Panc1 (cell line): ENCODE data around the gene NEK5. TPM values are rescaled to one million over a fixed set of nuclear protein-coding genes. Genes with fewer than 3 reads are reported as not detected.
A peak's percentile ranks its signal among the peaks of the same experiment; 100 is the strongest.

Experiments used
- ATAC-seq: fragments of 200-7000 bp; cut with Tn5 transposase; 2 replicates; pipeline ENCODE4 v1.9.1; 2020; ENCODE audit warnings: mild to moderate bottlenecking, moderate library complexity
- BruUV-seq: library from RNA; stranded (reverse); fragments of 400-500 nt; replicated peaks from 2 replicates; lab custom pipeline; 2021; lab: Mats Ljungman, UMichigan
- CTCF ChIA-PET: fragments of 300-600 bp; sonication (Branson Sonifier 250); formaldehyde crosslinking; loops from one replicate; lab custom pipeline; 2022; ENCODE audit warnings: antibody characterized with exemption; lab: Charles Lee
- POLR2A ChIA-PET: fragments of 300-600 bp; sonication (Branson Sonifier 250); formaldehyde crosslinking; loops from one replicate; lab custom pipeline; 2022; ENCODE audit warnings: antibody characterized with exemption; lab: Charles Lee
- DNase-seq: peaks from one replicate; pipeline ENCODE4 v3.0.0-alpha.2; 2010; ENCODE audit warnings: low read depth, low spot score
- H3K27ac ChIP-seq: 2 replicates; pipeline ENCODE4 v1.5.1; 2011; ENCODE audit warnings: mild to moderate bottlenecking, low read length, inconsistent platforms
- H3K27me3 ChIP-seq: fragments of 200-500 bp; sonication (Bioruptor generic); 2 replicates; pipeline ENCODE4 v1.6.0; 2014; ENCODE audit warnings: low read length, inconsistent platforms; ENCODE audit not compliant: control insufficient read depth, insufficient read depth
- H3K36me3 ChIP-seq: fragments of 200-500 bp; sonication (Bioruptor generic); 2 replicates; pipeline ENCODE4 v1.5.1; 2014; ENCODE audit warnings: inconsistent platforms, mild to moderate bottlenecking, low read length, moderate library complexity; ENCODE audit not compliant: control insufficient read depth, insufficient read depth
- H3K4me1 ChIP-seq: 2 replicates; pipeline ENCODE4 v1.5.1; 2011; ENCODE audit warnings: inconsistent platforms, mild to moderate bottlenecking, low read length, moderate library complexity; ENCODE audit not compliant: control insufficient read depth, insufficient read depth
- H3K4me3 ChIP-seq, 2 experiments: 2 replicates each; pipeline ENCODE4 v1.5.1; 2011 to 2012; ENCODE audit warnings: low read depth in 2 of 2, low read length in 2 of 2, mild to moderate bottlenecking in 2 of 2, inconsistent platforms in 1 of 2, moderate library complexity in 1 of 2
- H3K9me3 ChIP-seq: fragments of 200-500 bp; sonication (Bioruptor generic); 2 replicates; pipeline ENCODE4 v1.5.1; 2014; ENCODE audit warnings: low read depth, mild to moderate bottlenecking, inconsistent platforms, low read length, moderate library complexity; ENCODE audit not compliant: control insufficient read depth, insufficient read depth
- POLR2AphosphoS5 ChIP-seq: IDR thresholded peaks from 2 replicates; pipeline ENCODE4 v1.6.1; 2012; ENCODE audit warnings: mild to moderate bottlenecking, low read depth, low read length, moderate library complexity
- SIN3A ChIP-seq: IDR thresholded peaks from 2 replicates; pipeline ENCODE4 v1.6.1; 2012; ENCODE audit warnings: low read depth, mild to moderate bottlenecking, low read length, moderate library complexity, borderline replicate concordance; ENCODE audit not compliant: insufficient read depth
- TCF7L2 ChIP-seq: IDR thresholded peaks from 2 replicates; pipeline ENCODE4 v1.6.1; 2011; ENCODE audit warnings: mild to moderate bottlenecking, low read depth, low read length, inconsistent platforms
- in situ Hi-C: cut with HindIII; loops from 2 replicates; pipeline ENCODE4 v1.10.0; 2016; ENCODE audit warnings: low sequenced_read_pairs, low pct_unique_long_range_greater_than_20kb
- intact Hi-C: fragments of 100-400 bp; cut with micrococcal nuclease; formaldehyde crosslinking; loops from one replicate; pipeline ENCODE4 v1.10.0; 2022; ENCODE audit not compliant: unreplicated experiment
- total RNA-seq: library from RNA; stranded (reverse); gene quantifications from one replicate; pipeline ENCODE4 v1.2.1, GENCODE V29; 2021; ENCODE audit not compliant: unreplicated experiment
- TF ChIP-seq, protein P1 (sequence below), 2 experiments: IDR thresholded peaks; 2 replicates each; pipeline ENCODE4 v1.6.1; 2011 to 2012; ENCODE audit warnings: low read depth in 2 of 2, control low read depth in 1 of 2, low read length in 1 of 2, mild to moderate bottlenecking in 1 of 2, moderate library complexity in 1 of 2; ENCODE audit not compliant: insufficient read depth in 1 of 2
- TF ChIP-seq, protein P2 (sequence below): fragments of 450-650 bp; IDR thresholded peaks from 2 replicates; pipeline ENCODE4 v1.5.1; 2017; ENCODE audit warnings: mild to moderate bottlenecking

NEK5 gene
- total RNA-seq, 1 experiment from 2014 or later, result 0.08 TPM

DNA sequence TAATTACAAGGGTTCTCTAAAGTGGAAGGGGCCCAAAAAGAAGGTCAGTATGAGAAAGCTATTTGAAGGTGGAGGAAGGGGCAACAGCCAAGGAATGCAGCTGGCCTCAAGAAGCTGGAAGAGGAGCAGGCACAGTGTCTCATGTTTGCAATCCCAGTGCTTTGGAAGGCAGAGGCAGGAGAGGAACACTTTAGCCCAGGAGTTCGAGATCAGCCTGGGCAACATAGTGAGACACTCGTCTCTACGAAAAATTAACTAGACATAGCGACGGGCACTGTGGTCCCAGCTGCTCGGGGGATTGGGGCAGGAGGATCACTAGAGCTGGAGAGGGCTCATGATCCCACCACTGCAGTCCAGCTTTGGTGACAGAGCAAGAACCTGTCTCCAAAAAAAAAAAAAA is 31.2 kb upstream of the NEK5 start:
- no peak for ATAC-seq
- H3K4me1 ChIP-seq, result peaks cover 3% of the 10 kb centered on the region
- peak overlapping the region; percentile 87 for H3K27ac ChIP-seq
- in situ Hi-C loops (no loop called here), intact Hi-C loops (no loop called here)
- TF ChIP-seq, protein P1, sequence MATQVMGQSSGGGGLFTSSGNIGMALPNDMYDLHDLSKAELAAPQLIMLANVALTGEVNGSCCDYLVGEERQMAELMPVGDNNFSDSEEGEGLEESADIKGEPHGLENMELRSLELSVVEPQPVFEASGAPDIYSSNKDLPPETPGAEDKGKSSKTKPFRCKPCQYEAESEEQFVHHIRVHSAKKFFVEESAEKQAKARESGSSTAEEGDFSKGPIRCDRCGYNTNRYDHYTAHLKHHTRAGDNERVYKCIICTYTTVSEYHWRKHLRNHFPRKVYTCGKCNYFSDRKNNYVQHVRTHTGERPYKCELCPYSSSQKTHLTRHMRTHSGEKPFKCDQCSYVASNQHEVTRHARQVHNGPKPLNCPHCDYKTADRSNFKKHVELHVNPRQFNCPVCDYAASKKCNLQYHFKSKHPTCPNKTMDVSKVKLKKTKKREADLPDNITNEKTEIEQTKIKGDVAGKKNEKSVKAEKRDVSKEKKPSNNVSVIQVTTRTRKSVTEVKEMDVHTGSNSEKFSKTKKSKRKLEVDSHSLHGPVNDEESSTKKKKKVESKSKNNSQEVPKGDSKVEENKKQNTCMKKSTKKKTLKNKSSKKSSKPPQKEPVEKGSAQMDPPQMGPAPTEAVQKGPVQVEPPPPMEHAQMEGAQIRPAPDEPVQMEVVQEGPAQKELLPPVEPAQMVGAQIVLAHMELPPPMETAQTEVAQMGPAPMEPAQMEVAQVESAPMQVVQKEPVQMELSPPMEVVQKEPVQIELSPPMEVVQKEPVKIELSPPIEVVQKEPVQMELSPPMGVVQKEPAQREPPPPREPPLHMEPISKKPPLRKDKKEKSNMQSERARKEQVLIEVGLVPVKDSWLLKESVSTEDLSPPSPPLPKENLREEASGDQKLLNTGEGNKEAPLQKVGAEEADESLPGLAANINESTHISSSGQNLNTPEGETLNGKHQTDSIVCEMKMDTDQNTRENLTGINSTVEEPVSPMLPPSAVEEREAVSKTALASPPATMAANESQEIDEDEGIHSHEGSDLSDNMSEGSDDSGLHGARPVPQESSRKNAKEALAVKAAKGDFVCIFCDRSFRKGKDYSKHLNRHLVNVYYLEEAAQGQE (IDR thresholded peaks at IDR 0.05; ENCODE audit: insufficient read depth in 1 of 2, low read depth in 2 of 2, low read length in 1 of 2), result no peak
- no peak for TF ChIP-seq POLR2AphosphoS5
- no peak for TF ChIP-seq TCF7L2
- no peak for TF ChIP-seq SIN3A
- TF ChIP-seq, protein P2, sequence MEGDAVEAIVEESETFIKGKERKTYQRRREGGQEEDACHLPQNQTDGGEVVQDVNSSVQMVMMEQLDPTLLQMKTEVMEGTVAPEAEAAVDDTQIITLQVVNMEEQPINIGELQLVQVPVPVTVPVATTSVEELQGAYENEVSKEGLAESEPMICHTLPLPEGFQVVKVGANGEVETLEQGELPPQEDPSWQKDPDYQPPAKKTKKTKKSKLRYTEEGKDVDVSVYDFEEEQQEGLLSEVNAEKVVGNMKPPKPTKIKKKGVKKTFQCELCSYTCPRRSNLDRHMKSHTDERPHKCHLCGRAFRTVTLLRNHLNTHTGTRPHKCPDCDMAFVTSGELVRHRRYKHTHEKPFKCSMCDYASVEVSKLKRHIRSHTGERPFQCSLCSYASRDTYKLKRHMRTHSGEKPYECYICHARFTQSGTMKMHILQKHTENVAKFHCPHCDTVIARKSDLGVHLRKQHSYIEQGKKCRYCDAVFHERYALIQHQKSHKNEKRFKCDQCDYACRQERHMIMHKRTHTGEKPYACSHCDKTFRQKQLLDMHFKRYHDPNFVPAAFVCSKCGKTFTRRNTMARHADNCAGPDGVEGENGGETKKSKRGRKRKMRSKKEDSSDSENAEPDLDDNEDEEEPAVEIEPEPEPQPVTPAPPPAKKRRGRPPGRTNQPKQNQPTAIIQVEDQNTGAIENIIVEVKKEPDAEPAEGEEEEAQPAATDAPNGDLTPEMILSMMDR, result no peak
- H3K4me3 ChIP-seq, result no peak overlapping the region
- H3K27me3 ChIP-seq, result no peaks in the 10 kb centered on the region
- BruUV-seq, result no TSS peak
- POLR2A ChIA-PET, result no interaction called here
- CTCF ChIA-PET, result interaction anchor here (0.6 kb wide), 1 partner anchor 291 kb away, joined by 7 read pairs; no protein-coding TSS in a partner anchor
- H3K9me3 ChIP-seq, result no peaks in the 10 kb centered on the region
- H3K36me3 ChIP-seq, result no peaks in the 10 kb centered on the region; the same call in 1 of the 2 replicates
- no peak for DNase-seq

DNA sequence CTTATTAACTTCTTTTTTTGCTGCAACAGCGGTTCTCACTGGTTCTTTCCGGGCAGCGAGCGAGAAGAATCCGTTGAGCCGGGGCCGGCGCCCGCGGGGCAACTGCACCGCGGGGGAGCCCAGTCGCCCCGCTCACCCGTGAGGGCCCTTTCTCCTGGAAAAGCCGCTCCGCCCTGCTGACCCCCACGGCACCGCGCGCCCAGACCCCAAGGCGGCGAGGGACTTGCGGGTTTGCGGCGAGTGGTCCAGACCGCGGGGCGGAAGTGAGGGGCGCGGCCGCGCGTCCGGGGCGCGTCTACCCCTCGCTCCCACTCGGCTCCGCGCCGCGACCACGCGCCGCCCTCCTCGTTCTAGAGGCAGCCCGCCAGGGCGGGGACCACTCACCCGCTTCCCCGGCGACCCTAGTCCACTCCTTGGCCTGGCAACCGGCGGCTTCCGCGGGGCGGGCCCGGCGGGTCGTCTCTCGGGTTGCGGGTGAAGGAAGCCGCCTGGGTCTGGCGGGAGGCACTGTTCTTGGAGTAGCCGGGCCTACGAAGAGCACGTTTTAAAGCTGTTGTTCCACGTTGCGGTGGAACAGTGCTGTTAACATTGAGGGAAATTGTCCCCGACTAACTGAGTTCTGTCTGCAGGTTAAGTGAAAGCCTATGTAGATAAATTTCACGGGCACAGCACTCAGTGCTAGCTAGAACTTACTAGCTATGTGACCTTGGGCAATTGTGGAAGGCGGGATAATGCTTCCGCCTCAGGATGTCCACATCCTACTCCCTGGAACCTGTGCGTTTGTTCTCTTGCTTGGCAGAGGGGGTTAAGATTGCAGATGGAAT is 30.5 kb upstream of the NEK5 start, which contains the start of gene NEK3:
Gene NEK3, minus strand, starts transcription at position 439 of the 824 bp plus-strand sequence. CDS start 3,406 bp downstream, outside the sequence.
- CTCF ChIA-PET, result no interaction called here
- POLR2A ChIA-PET, result interaction anchor here (0.7 kb wide), 1 partner anchor 44 kb away, joined by 4 read pairs; no protein-coding TSS in a partner anchor
- H3K36me3 ChIP-seq, result no peaks in the 10 kb centered on the region; the same call in 1 of the 2 replicates
- H3K4me1 ChIP-seq, result peaks cover 3% of the 10 kb centered on the region
- intact Hi-C loops (no loop called here), in situ Hi-C loops (no loop called here)
- no TSS peak for BruUV-seq
- H3K9me3 ChIP-seq, result no peaks in the 10 kb centered on the region
- H3K4me3 ChIP-seq, result peak within 1 kb of the TSS; percentile 73 to 80
- H3K27me3 ChIP-seq, result no peaks in the 10 kb centered on the region
- peak; percentile 12 for DNase-seq
- ATAC-seq, result peak; percentile 92
- H3K27ac ChIP-seq, result peak within 1 kb of the TSS; percentile 87
- TF ChIP-seq TCF7L2, result no peak
- TF ChIP-seq POLR2AphosphoS5, result no peak
- TF ChIP-seq, protein P2, result no peak
